ENCODE data around the gene GPATCH4.
"Not testable (repeated sequence)": the region's sequence is repeated elsewhere in the genome, so short reads cannot be mapped to it uniquely, and the experiment has no call there.

The GPATCH4 gene

GRCh38 chr1:156594190-156594589 is 7.1 kb downstream of the GPATCH4 start:
- DNase-seq = no peak

DNA sequence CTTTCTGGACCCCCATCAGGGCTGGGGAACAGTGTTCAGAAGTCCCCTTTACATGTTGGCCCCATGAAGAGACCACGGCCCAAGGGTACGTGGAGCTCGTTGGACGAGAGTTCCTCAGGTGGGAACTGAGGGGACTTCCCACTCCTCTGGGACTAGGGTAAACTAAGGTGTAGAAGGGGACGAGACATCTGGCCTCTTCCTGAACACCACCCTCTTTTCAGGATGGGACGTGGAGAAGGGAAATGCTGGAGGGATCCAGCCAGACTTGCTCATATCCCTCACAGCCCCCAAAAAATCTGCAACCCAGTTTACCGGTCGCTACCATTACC is 7.7 kb downstream of the GPATCH4 start:
- no peak for DNase-seq

DNA sequence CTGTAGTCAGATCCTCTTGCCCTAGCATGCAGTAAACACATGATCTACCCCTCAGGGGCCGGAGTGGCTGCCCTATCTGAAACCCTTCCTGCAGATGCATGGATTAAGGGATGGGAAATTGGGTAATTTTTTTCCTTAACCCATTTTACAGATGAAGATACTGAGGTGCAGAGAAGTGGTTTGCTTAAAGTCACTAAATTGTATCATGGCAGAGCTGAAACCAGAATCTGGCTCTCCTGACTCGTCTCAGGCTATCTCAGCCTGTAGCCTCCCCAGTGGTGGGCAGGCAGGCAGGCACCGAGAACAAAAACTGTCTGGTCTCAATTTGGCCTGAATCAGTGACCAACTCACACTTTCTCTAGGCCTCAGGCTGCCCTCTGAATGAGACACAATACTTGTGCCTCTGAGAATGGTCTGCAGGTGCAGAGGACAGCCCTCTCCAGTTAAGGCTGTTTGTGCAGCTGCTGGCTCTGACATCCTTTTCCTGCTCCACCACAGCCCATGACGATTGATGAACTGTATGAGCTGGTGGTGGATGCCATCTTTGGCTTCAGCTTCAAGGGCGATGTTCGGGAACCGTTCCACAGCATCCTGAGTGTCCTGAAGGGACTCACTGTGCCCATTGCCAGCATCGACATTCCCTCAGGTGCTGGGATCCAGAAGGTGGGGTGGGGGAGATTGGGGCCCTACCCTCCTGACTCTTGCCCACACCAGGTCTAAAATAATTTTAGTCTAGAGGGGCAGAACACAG is 8.2 kb downstream of the GPATCH4 start:
- DNase-seq = peak; percentile 30

- no peak for DNase-seq
Observed at GRCh38 chr1:156592158-156592909, 8.9 kb downstream of the GPATCH4 start.

- peak; percentile 71 for DNase-seq
Observed at GRCh38 chr1:156591432-156592157, 9.7 kb downstream of the GPATCH4 start, which contains the start of gene NAXE. Gene NAXE (plus strand): TSS chr1:156591776. CDS start chr1:156591805, 29 bp downstream.

GRCh38 chr1:156591181-156591431 is 10.2 kb downstream of the GPATCH4 start:
- DNase-seq = no peak

- DNase-seq = no peak
Observed at GRCh38 chr1:156590326-156591180, 10.7 kb downstream of the GPATCH4 start.

DNA sequence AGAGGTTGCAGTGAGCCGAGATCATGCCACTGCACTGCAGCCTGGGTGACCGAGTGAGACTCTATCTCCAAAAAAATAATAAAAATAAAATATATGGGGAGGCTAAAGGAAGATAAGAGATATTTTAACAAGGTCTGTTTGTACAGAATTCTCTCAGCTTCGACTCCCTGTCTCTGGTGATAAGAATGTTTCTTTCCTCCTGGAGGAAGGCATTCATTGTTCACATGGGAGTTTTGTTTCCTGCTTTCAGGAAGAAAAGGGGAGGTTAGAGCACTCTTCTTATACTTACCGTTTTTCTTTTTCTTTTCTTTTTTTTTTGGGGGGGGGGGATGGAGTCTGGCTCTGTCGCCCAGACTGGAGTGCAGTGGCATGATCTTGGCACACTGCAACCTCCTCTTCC is 11.7 kb downstream of the GPATCH4 start:
- DNase-seq = no peak

DNA sequence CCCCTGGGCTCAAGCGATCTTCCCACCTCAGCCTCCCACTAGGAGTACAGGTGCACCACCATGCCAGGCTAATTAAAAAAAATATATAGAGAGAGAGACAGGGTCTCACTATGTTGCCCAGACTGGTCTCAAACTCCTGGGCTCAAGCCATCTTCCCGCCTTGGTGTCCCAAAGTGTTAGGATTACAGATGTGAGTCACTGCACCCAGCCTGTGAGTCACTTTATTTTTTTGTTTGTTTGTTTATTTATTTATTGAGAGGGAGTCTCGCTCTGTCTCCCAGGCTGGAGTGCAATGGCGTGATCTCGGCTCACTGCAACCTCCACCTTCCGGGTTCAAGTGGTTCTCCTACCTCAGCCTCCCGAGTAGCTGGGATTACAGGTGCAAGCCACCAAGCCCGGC is 13.4 kb downstream of the GPATCH4 start:
- not testable (repeated sequence) for DNase-seq

DNA sequence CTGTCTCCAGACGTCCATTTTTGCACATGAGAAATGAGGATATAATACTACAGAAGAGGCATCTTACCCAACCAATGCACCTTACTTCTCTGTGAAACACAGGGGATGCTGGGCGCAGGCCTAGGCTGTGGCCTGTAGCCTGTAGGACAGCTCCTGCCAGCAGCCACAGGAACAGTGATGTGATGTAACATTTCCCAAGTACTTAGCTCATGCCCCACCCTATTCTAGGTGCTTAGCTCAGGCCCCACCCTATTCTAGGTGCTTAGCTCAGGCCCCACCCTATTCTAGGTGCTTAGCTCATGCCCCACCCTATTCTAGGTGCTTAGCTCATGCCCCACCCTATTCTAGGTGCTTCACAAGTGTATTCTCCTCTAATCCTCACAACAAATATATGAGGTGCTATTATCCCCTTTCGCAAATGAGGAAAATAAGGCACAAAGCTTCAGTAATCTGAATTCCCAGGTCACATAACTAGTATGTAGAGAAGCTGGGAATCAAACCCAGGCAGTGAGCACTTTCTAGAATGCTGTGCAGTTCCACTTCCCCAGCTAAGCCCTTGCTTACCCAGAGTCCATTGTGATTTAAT is 14.3 kb downstream of the GPATCH4 start:
- DNase-seq = no peak

GRCh38 chr1:156586323-156586722 is 15.0 kb downstream of the GPATCH4 start:
- no peak for DNase-seq

DNA sequence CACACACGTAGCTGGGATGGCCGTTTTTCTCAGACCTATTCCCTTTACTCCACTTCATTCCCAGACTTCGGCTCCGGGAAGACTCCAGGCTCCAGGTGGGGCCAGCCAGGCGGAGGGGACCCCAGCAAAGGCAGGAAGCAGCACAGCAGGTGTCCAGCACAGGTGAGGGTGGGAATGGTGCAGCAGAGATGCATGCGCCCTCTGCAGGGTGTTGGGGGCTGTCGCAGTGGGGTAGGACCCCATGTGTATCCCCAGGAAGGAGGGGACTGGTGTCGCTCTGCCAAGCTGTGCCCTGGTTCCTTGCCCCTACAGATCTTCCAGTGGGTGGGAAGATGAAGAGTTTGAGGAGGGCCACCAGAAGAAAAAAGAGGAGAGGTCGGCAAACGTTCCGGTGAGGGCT is 16.5 kb downstream of the GPATCH4 start:
- no peak for DNase-seq

GRCh38 chr1:156583821-156584622 is 17.3 kb downstream of the GPATCH4 start:
- peak; percentile 65 for DNase-seq

DNA sequence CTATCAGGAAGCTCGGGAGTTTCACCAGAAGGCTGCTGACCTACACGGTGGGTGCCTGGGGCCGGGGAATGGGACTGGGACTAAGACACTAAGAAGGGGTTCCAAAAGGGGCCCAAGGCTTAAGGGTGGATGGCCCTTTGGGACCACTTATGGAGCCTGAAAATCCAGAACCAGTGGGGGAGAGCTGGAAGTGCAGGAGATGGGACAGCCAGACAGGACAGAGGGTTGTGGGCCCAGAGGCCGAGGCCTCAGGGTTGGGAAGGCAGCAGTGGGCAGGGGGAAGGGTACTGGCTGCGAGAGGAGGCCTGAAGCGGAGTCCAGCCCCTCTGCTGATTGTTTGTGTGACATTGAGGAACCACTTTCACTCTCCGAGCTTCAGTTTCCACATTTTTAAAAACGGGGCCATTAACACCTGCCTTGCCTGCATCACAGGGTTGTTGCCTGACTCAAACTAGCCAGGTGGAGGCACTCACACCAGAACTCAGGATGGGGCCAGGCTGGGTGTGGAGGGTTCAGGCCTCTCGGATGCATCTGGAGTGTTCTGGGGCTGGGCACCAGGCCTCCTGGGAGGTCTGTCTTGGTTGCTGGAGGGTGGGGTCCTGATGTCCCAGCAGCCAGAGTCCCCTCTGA is 18.8 kb downstream of the GPATCH4 start:
- DNase-seq = no peak

GRCh38 chr1:156581661-156582387 is 19.5 kb downstream of the GPATCH4 start:
- no peak for DNase-seq

DNA sequence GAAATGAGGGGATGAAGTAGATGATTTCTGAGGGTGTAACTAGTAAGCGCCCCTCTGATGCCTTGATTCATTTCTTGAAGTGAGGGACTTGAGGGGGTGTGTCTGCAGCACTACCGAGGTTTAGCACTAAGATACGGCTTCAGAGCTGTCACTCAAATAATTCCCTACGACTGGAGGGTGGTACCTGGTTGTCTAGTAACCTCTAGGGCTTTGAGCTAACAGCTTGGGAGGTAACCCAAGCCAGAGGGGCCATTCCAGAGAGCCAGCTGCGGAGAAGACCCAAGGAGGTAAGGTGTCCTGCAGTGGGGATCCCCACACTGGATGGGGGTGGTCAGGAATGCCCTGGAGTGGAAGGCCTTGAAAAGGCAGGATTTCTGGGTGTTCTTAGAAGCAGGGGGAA is 21.8 kb downstream of the GPATCH4 start, which contains the start of gene TTC24:
TSS of gene TTC24 (plus strand) at position 252 of the 400 bp plus-strand sequence. CDS start 1,642 bp downstream, outside the sequence.
- DNase-seq = no peak

DNA sequence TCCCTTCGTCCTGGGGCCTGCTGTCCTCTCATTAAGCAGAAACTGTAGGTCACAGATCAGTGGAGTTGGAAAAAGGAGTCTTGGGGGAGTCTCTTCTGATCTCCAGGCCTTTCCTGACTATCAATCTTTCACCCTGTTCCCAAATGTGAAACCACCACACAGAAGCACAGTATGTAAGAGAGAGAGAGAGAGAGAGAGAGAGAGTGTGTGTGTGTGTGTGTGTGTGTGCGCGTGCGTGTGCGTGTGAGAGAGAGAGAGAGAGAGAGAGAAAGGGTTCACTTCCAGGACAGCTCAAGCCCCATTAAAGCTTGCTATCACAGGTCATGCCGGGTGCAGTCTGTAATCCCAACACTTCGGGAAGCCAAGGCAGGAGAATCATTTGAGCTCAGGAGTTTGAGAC is 23.2 kb downstream of the GPATCH4 start:
- DNase-seq = no peak

- peak; percentile 28 for DNase-seq
Observed at GRCh38 chr1:156577550-156577949, 23.7 kb downstream of the GPATCH4 start.

- DNase-seq = no peak
Observed at GRCh38 chr1:156574039-156574633, 27.1 kb downstream of the GPATCH4 start.

- no peak for DNase-seq
Observed at GRCh38 chr1:156572663-156573018, 28.6 kb downstream of the GPATCH4 start.

All from NCI-H1092 treated with DMSO at 0.1 percent for 48 hours (cell line).